Activated naive CD4-positive, alpha-beta T cell treated with anti-CD3 and anti-CD28 coated beads for 36 hours (primary cell): ENCODE data around the gene FCN3. TPM values are rescaled to one million over a fixed set of nuclear protein-coding genes. Genes with fewer than 3 reads are reported as not detected.

Experiments used
- CTCF ChIA-PET: fragments of 350-600 bp; sonication (Branson Sonifier 250); formaldehyde crosslinking; loops from one replicate; lab custom pipeline; 2021; ENCODE audit warnings: antibody characterized with exemption; lab: Charles Lee
- DNase-seq: peaks from one replicate; pipeline ENCODE4 v3.0.0-alpha.2; 2020
- H3K27ac Mint-ChIP-seq: one replicate; pipeline ENCODE4 v1.8.0; 2021; ENCODE audit warnings: mild to moderate bottlenecking, mixed read lengths
- H3K27me3 Mint-ChIP-seq: one replicate; pipeline ENCODE4 v1.8.0; 2021; ENCODE audit warnings: low read depth, mixed read lengths
- H3K36me3 Mint-ChIP-seq: one replicate; pipeline ENCODE4 v1.8.0; 2021; ENCODE audit warnings: low read depth, mixed read lengths
- H3K4me1 Mint-ChIP-seq: one replicate; pipeline ENCODE4 v1.8.0; 2021; ENCODE audit warnings: low read depth, mixed read lengths
- H3K4me3 Mint-ChIP-seq: one replicate; pipeline ENCODE4 v1.8.0; 2021; ENCODE audit warnings: mild to moderate bottlenecking, moderate library complexity, mixed read lengths
- H3K9me3 Mint-ChIP-seq: one replicate; pipeline ENCODE4 v1.8.0; 2021; ENCODE audit warnings: mixed read lengths
- intact Hi-C: fragments of 100-400 bp; cut with micrococcal nuclease; formaldehyde crosslinking; loops from one replicate; pipeline ENCODE4 v1.15.1; 2023
- total RNA-seq, 2 experiments: library from RNA; stranded (reverse); gene quantifications; one replicate each; pipeline ENCODE4 v1.2.3, GENCODE V29; 2021

The FCN3 gene
- total RNA-seq, 2 experiments from 2014 or later, result not detected

- no peaks in the 10 kb centered on the region for H3K9me3 Mint-ChIP-seq
- CTCF ChIA-PET, result interaction anchor here (0.6 to 2.1 kb wide), 6 partner anchors 10 to 327 kb away, joined by 4 to 12 read pairs (median 6); no protein-coding TSS in a partner anchor
- peak overlapping the region; percentile 85 for H3K27ac Mint-ChIP-seq
- intact Hi-C loops, result loop anchor here (5.0 kb wide), 1 partner anchor 180 kb away; no protein-coding TSS in a partner anchor
- peaks cover 52% of the 10 kb centered on the region for H3K4me1 Mint-ChIP-seq
- peak overlapping the region; percentile 83 for H3K4me3 Mint-ChIP-seq
- DNase-seq, result peak; percentile 72
- H3K27me3 Mint-ChIP-seq, result no peaks in the 10 kb centered on the region
- no peaks in the 10 kb centered on the region for H3K36me3 Mint-ChIP-seq
These were observed 32.2 kb downstream of the FCN3 start for GRCh38 chr1:27342391-27342777.

GRCh38 chr1:27341525-27342252 is 32.9 kb downstream of the FCN3 start, which contains the start of gene SYTL1:
SYTL1 (plus strand) TSS chr1:27342022; CDS start chr1:27345335, 3,313 bp downstream.
- Mint-ChIP-seq H3K4me3 (peak within 1 kb of the TSS; percentile 83), H3K36me3 (peaks cover under 1% of the 10 kb centered on the region), H3K4me1 (peaks cover 49% of the 10 kb centered on the region), H3K27ac (peak within 1 kb of the TSS; percentile 85), H3K27me3 (no peaks in the 10 kb centered on the region), H3K9me3 (no peaks in the 10 kb centered on the region)
- CTCF ChIA-PET, result interaction anchor here (0.6 to 3.4 kb wide), 9 partner anchors 9 to 328 kb away, joined by 3 to 12 read pairs (median 4); no protein-coding TSS in a partner anchor
- DNase-seq, result peak; percentile 77
- intact Hi-C loops, result loop anchor here (1.0 to 5.0 kb wide), 4 partner anchors 8 to 181 kb away; partner anchors contain the start of gene TMEM222

GRCh38 chr1:27339213-27339612 is 35.4 kb downstream of the FCN3 start:
- peaks cover 14% of the 10 kb centered on the region for H3K36me3 Mint-ChIP-seq
- intact Hi-C loops, result no loop called here
- H3K27me3 Mint-ChIP-seq, result no peaks in the 10 kb centered on the region
- H3K4me3 Mint-ChIP-seq, result no peak overlapping the region
- peaks cover 45% of the 10 kb centered on the region for H3K4me1 Mint-ChIP-seq
- DNase-seq, result no peak
- H3K9me3 Mint-ChIP-seq, result no peaks in the 10 kb centered on the region
- no peak overlapping the region for H3K27ac Mint-ChIP-seq
- CTCF ChIA-PET, result interaction anchor here (0.6 to 3.4 kb wide), 3 partner anchors 16 to 50 kb away, joined by 3 to 12 read pairs (median 5); no protein-coding TSS in a partner anchor

- Mint-ChIP-seq H3K36me3 (peaks cover 15% of the 10 kb centered on the region), H3K9me3 (no peaks in the 10 kb centered on the region), H3K4me3 (no peak overlapping the region), H3K27ac (no peak overlapping the region), H3K27me3 (no peaks in the 10 kb centered on the region), H3K4me1 (peaks cover 41% of the 10 kb centered on the region)
- no peak for DNase-seq
- intact Hi-C loops, result no loop called here
- CTCF ChIA-PET, result interaction anchor here (2.2 to 3.4 kb wide), 2 partner anchors 16 to 18 kb away, joined by 5 to 12 read pairs; no protein-coding TSS in a partner anchor
These were observed 35.9 kb downstream of the FCN3 start for GRCh38 chr1:27338751-27339150.

- Mint-ChIP-seq H3K9me3 (no peaks in the 10 kb centered on the region), H3K27ac (no peak overlapping the region), H3K36me3 (peaks cover 27% of the 10 kb centered on the region), H3K27me3 (no peaks in the 10 kb centered on the region), H3K4me1 (peaks cover 25% of the 10 kb centered on the region), H3K4me3 (no peak overlapping the region)
- CTCF ChIA-PET, result interaction anchor here (0.8 to 5.1 kb wide), 4 partner anchors 9 to 61 kb away, joined by 3 to 41 read pairs (median 6); no protein-coding TSS in a partner anchor
- no peak for DNase-seq
- intact Hi-C loops, result no loop called here
These were observed 37.9 kb downstream of the FCN3 start for GRCh38 chr1:27336756-27337155.

- Mint-ChIP-seq H3K4me1 (peaks cover 21% of the 10 kb centered on the region), H3K27ac (no peak overlapping the region), H3K36me3 (peaks cover 27% of the 10 kb centered on the region), H3K27me3 (no peaks in the 10 kb centered on the region), H3K9me3 (no peaks in the 10 kb centered on the region), H3K4me3 (no peak overlapping the region)
- CTCF ChIA-PET, result interaction anchor here (0.8 to 5.1 kb wide), 4 partner anchors 10 to 62 kb away, joined by 3 to 41 read pairs (median 6); no protein-coding TSS in a partner anchor
- no peak for DNase-seq
- intact Hi-C loops, result no loop called here
These were observed 38.9 kb downstream of the FCN3 start for GRCh38 chr1:27335506-27336422.

- H3K27ac Mint-ChIP-seq, result no peak overlapping the region
- no peaks in the 10 kb centered on the region for H3K27me3 Mint-ChIP-seq
- no peak for DNase-seq
- H3K4me1 Mint-ChIP-seq, result peaks cover 16% of the 10 kb centered on the region
- no peaks in the 10 kb centered on the region for H3K9me3 Mint-ChIP-seq
- H3K36me3 Mint-ChIP-seq, result peaks cover 28% of the 10 kb centered on the region
- no peak overlapping the region for H3K4me3 Mint-ChIP-seq
- CTCF ChIA-PET, result interaction anchor here (0.7 to 5.1 kb wide), 22 partner anchors 9 to 396 kb away, joined by 3 to 41 read pairs (median 4); partner anchors contain the start of genes MAP3K6 and TMEM222
- intact Hi-C loops, result no loop called here
These were observed 40.8 kb downstream of the FCN3 start for GRCh38 chr1:27333717-27334279.

- CTCF ChIA-PET, result interaction anchor here (0.6 to 5.1 kb wide), 36 partner anchors 8 to 532 kb away, joined by 3 to 41 read pairs (median 4); partner anchors contain the start of genes MAP3K6, SYTL1 and TMEM222
- Mint-ChIP-seq H3K9me3 (no peaks in the 10 kb centered on the region), H3K36me3 (peaks cover 32% of the 10 kb centered on the region), H3K4me1 (peaks cover 26% of the 10 kb centered on the region), H3K27me3 (no peaks in the 10 kb centered on the region), H3K27ac (no peak overlapping the region), H3K4me3 (no peak overlapping the region)
- intact Hi-C loops, result loop anchor here (1.0 kb wide), 1 partner anchor 56 kb away; no protein-coding TSS in a partner anchor
- DNase-seq, result peak; percentile 68
These were observed 41.9 kb downstream of the FCN3 start for GRCh38 chr1:27332536-27333281.

- no peaks in the 10 kb centered on the region for H3K9me3 Mint-ChIP-seq
- no peak overlapping the region for H3K27ac Mint-ChIP-seq
- H3K4me1 Mint-ChIP-seq, result peaks cover 31% of the 10 kb centered on the region
- no peak overlapping the region for H3K4me3 Mint-ChIP-seq
- intact Hi-C loops, result loop anchor here (1.0 kb wide), 1 partner anchor 56 kb away; no protein-coding TSS in a partner anchor
- DNase-seq, result no peak
- CTCF ChIA-PET, result interaction anchor here (0.8 to 5.1 kb wide), 23 partner anchors 7 to 287 kb away, joined by 3 to 41 read pairs (median 7); partner anchors contain the start of genes SYTL1 and TMEM222
- H3K36me3 Mint-ChIP-seq, result peaks cover 34% of the 10 kb centered on the region
- H3K27me3 Mint-ChIP-seq, result no peaks in the 10 kb centered on the region
These were observed 42.7 kb downstream of the FCN3 start for GRCh38 chr1:27331922-27332321.

- Mint-ChIP-seq H3K9me3 (no peaks in the 10 kb centered on the region), H3K36me3 (peaks cover 31% of the 10 kb centered on the region), H3K4me1 (peaks cover 36% of the 10 kb centered on the region), H3K27me3 (no peaks in the 10 kb centered on the region), H3K4me3 (no peak overlapping the region), H3K27ac (no peak overlapping the region)
- CTCF ChIA-PET, result interaction anchor here (2.1 to 3.1 kb wide), 4 partner anchors 8 to 68 kb away, joined by 7 to 22 read pairs (median 12); partner anchors contain the start of gene TMEM222
- DNase-seq, result no peak
- intact Hi-C loops, result no loop called here
These were observed 43.2 kb downstream of the FCN3 start for GRCh38 chr1:27331426-27331825.

GRCh38 chr1:27330786-27331185 is 43.8 kb downstream of the FCN3 start:
- H3K36me3 Mint-ChIP-seq, result peaks cover 26% of the 10 kb centered on the region
- no peaks in the 10 kb centered on the region for H3K27me3 Mint-ChIP-seq
- no peak for DNase-seq
- CTCF ChIA-PET, result no interaction called here
- H3K4me3 Mint-ChIP-seq, result no peak overlapping the region
- no peaks in the 10 kb centered on the region for H3K9me3 Mint-ChIP-seq
- H3K4me1 Mint-ChIP-seq, result peaks cover 42% of the 10 kb centered on the region
- intact Hi-C loops, result no loop called here
- peak overlapping the region; percentile 8 for H3K27ac Mint-ChIP-seq
